AG09319 (cell line): ENCODE results near the gene GALK2.

Source experiments
- DNase-seq: peaks from one replicate; pipeline ENCODE4 v3.0.0-alpha.2; 2010; ENCODE audit warnings: low read depth; ENCODE audit errors: extremely low read depth
- TF ChIP-seq, protein P1 (sequence below): IDR thresholded peaks from 2 replicates; pipeline ENCODE4 v1.5.1; 2011; ENCODE audit warnings: low read depth, mild to moderate bottlenecking, inconsistent platforms, low read length, moderate library complexity

GALK2 gene

GRCh38 chr15:49361370-49361769, 191.3 kb downstream of the GALK2 start:
- TF ChIP-seq, protein P1, sequence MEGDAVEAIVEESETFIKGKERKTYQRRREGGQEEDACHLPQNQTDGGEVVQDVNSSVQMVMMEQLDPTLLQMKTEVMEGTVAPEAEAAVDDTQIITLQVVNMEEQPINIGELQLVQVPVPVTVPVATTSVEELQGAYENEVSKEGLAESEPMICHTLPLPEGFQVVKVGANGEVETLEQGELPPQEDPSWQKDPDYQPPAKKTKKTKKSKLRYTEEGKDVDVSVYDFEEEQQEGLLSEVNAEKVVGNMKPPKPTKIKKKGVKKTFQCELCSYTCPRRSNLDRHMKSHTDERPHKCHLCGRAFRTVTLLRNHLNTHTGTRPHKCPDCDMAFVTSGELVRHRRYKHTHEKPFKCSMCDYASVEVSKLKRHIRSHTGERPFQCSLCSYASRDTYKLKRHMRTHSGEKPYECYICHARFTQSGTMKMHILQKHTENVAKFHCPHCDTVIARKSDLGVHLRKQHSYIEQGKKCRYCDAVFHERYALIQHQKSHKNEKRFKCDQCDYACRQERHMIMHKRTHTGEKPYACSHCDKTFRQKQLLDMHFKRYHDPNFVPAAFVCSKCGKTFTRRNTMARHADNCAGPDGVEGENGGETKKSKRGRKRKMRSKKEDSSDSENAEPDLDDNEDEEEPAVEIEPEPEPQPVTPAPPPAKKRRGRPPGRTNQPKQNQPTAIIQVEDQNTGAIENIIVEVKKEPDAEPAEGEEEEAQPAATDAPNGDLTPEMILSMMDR: no peak
- no peak for DNase-seq

GRCh38 chr15:49366496-49366895, 196.4 kb downstream of the GALK2 start:
- no peak for DNase-seq
- TF ChIP-seq, protein P1: no peak

- TF ChIP-seq, protein P1: peak; percentile 27
- DNase-seq: no peak
Measured at GRCh38 chr15:49370782-49371181, 200.7 kb downstream of the GALK2 start.

GRCh38 chr15:49372366-49372765, 202.3 kb downstream of the GALK2 start:
- TF ChIP-seq, protein P1: no peak

GRCh38 chr15:49379996-49380395, 209.9 kb downstream of the GALK2 start:
- no peak for DNase-seq
- TF ChIP-seq, protein P1: no peak

More at GRCh38 chr15:49372366-49372765, 202.3 kb downstream of the GALK2 start:
- no peak for DNase-seq

- DNase-seq: no peak
- TF ChIP-seq, protein P1: no peak
Measured at GRCh38 chr15:49380912-49381311, 210.9 kb downstream of the GALK2 start.
